ENCODE measurements around the gene NAT16. TPM values are rescaled to one million over a fixed set of nuclear protein-coding genes. Genes with fewer than 3 reads are reported as not detected.

The NAT16 gene
- total and polyA plus RNA-seq, 10 of the 15 experiments (the other 5 are each of a cell fraction or from before 2014, with no cell fraction given), result not detected

GRCh38 chr7:101216001-101216859 lies 36.1 kb upstream of the NAT16 start:
- Histone ChIP-seq H3K27me3 (replicated peaks in 1 of 2; ENCODE audit: control insufficient read depth in 2 of 2, insufficient read depth in 2 of 2, low read length in 1 of 2) (no peaks in the 10 kb centered on the region), H3K36me3 (ENCODE audit: control insufficient read depth in 2 of 2, insufficient read depth in 2 of 2, low read length in 1 of 2) (no peaks in the 10 kb centered on the region; a peak in 1 of 4 replicates), H3K4me1 (ENCODE audit: control insufficient read depth, insufficient read depth, low read length) (peaks cover 5% of the 10 kb centered on the region), H3K4me3 (peak overlapping the region; percentile 88), H3K79me2 (ENCODE audit: control insufficient read depth, insufficient read depth, low read length) (peaks cover 30% of the 10 kb centered on the region), H3K9ac (ENCODE audit: control insufficient read depth, insufficient read depth, low read length) (peak overlapping the region; percentile 75), H3K27ac (ENCODE audit: control insufficient read depth, insufficient read depth) (peak overlapping the region; percentile 88), H3K9me3 (replicated peaks; ENCODE audit: control insufficient read depth, insufficient read depth, low read length) (no peaks in the 10 kb centered on the region), H3K4me2 (ENCODE audit: control insufficient read depth, insufficient read depth) (peak overlapping the region; percentile 89), H2AFZ (ENCODE audit: control insufficient read depth, low read depth, low read length) (peak overlapping the region; percentile 93), H4K20me1 (ENCODE audit: control insufficient read depth, insufficient read depth) (no peaks in the 10 kb centered on the region)
- WGBS (ENCODE audit: insufficient coverage, insufficient replicate concordance, low lambda C conversion rate, missing lambda C conversion rate), result 70% methylated on average over 31 of the region's 31 CpGs
- ChIA-PET RAD21 (ENCODE audit: unreplicated experiment) (interaction anchor here (0.6 to 3.9 kb wide), 6 partner anchors 22 to 198 kb away, joined by 3 to 37 read pairs (median 8); partner anchors contain the start of gene FIS1), POLR2A (no interaction called here), CTCF (interaction anchor here (1.0 to 3.4 kb wide), 9 partner anchors 16 to 139 kb away, joined by 3 to 63 read pairs (median 9); partner anchors contain the start of genes FIS1 and MOGAT3), SMC1A (ENCODE audit: uncharacterized antibody, unreplicated experiment) (interaction anchor here (0.6 to 3.6 kb wide), 5 partner anchors 13 to 344 kb away, joined by 3 to 19 read pairs (median 4); partner anchors contain the start of gene FIS1)
- FAIRE-seq (peak; percentile 54), DNase-seq (ENCODE audit: low read depth, low spot score) (no peak), ATAC-seq (peak; percentile 10)
- intact Hi-C loops (cut with micrococcal nuclease; ENCODE audit: unreplicated experiment), result no loop called here
- in situ Hi-C loops (cut with MboI), result no loop called here
- TSS peak; percentile 76 for BruUV-seq (replicated peaks)
- no peak for TF ChIP-seq IRF4 (IDR thresholded peaks at IDR 0.05; ENCODE audit: low read depth, low read length)
- TF ChIP-seq EGR1 (IDR thresholded peaks at IDR 0.05; ENCODE audit: borderline replicate concordance in 1 of 2, low read depth in 2 of 2, low read length in 2 of 2), result no peak
- TF ChIP-seq, protein P1, sequence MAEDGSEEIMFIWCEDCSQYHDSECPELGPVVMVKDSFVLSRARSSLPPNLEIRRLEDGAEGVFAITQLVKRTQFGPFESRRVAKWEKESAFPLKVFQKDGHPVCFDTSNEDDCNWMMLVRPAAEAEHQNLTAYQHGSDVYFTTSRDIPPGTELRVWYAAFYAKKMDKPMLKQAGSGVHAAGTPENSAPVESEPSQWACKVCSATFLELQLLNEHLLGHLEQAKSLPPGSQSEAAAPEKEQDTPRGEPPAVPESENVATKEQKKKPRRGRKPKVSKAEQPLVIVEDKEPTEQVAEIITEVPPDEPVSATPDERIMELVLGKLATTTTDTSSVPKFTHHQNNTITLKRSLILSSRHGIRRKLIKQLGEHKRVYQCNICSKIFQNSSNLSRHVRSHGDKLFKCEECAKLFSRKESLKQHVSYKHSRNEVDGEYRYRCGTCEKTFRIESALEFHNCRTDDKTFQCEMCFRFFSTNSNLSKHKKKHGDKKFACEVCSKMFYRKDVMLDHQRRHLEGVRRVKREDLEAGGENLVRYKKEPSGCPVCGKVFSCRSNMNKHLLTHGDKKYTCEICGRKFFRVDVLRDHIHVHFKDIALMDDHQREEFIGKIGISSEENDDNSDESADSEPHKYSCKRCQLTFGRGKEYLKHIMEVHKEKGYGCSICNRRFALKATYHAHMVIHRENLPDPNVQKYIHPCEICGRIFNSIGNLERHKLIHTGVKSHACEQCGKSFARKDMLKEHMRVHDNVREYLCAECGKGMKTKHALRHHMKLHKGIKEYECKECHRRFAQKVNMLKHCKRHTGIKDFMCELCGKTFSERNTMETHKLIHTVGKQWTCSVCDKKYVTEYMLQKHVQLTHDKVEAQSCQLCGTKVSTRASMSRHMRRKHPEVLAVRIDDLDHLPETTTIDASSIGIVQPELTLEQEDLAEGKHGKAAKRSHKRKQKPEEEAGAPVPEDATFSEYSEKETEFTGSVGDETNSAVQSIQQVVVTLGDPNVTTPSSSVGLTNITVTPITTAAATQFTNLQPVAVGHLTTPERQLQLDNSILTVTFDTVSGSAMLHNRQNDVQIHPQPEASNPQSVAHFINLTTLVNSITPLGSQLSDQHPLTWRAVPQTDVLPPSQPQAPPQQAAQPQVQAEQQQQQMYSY (CRISPR knock-in tag; IDR thresholded peaks at IDR 0.05), result no peak
- peak in 1 of 2 experiments; percentile 65; a peak in 3 of 4 replicates for TF ChIP-seq BHLHE40 (IDR thresholded peaks at IDR 0.05; ENCODE audit: borderline replicate concordance in 1 of 2, low read depth in 2 of 2, low read length in 1 of 2)
- TF ChIP-seq ETV6 (conservative IDR thresholded peaks at IDR 0.05 in 1 of 2, IDR thresholded peaks at IDR 0.05 in 1 of 2; ENCODE audit: borderline replicate concordance in 1 of 2, low read depth in 1 of 2), result no peak
- no peak for TF ChIP-seq IRF5 (IDR thresholded peaks at IDR 0.05; ENCODE audit: borderline replicate concordance)
- TF ChIP-seq, protein P2, sequence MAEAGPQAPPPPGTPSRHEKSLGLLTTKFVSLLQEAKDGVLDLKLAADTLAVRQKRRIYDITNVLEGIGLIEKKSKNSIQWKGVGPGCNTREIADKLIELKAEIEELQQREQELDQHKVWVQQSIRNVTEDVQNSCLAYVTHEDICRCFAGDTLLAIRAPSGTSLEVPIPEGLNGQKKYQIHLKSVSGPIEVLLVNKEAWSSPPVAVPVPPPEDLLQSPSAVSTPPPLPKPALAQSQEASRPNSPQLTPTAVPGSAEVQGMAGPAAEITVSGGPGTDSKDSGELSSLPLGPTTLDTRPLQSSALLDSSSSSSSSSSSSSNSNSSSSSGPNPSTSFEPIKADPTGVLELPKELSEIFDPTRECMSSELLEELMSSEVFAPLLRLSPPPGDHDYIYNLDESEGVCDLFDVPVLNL (IDR thresholded peaks at IDR 0.05; ENCODE audit: low read depth, low read length), result no peak

Measured in GM12878 (cell line).